ENCODE data around the gene PKN3. TPM values are rescaled to one million over a fixed set of nuclear protein-coding genes. Genes with fewer than 3 reads are reported as not detected.
A peak's percentile ranks its signal among the peaks of the same experiment; 100 is the strongest.

PKN3 gene
- total and polyA plus RNA-seq, 9 of the 15 experiments (the other 6 are each of a cell fraction or from before 2014, with no cell fraction given): 0.82 to 49.2 (median 19.7) TPM

DNA sequence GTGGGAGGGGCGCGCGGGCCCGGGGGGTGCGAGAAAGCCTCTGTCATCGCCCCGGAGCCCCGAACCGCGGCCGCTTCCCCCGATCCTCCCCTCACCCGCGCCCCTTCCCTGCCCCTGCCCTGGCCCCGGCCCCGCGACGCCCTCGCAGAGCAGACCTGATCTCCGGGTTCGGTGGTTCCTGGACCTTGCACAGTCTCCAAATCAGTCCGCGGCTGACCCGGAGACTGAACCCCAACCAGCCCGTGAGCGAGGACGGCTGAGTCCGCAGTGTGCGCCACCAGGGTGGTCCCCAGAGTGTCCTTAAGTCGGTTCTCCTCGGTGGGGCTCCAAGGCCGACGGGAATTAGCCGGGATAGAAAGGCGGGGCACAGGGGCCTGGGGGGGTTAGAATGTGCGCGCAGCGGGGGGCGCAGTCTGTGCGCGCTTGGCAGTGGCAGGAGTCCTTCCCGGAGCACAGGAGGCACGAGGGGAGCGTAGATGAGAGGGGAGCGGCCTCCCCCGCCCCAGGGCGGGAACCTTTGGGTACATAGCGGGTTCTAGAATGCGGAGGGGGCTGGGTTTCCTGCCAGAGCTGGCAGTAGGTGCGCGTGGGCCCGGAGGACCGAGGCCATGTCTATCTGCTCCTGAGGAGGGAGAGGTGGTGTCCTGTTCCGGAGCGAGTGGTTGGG, 779 bp downstream of the PKN3 start:
- H2AFZ ChIP-seq (ENCODE audit: low read depth, low read length): peak overlapping the region; percentile 93
- under 1% methylated on average over 22 of the region's 55 CpGs for WGBS (ENCODE audit: insufficient coverage, low coverage, missing lambda C conversion rate)
- ChIA-PET CTCF (ENCODE audit: low intra/inter-chr PET ratio) (interaction anchor here (0.8 kb wide), 1 partner anchor 227 kb away, joined by 3 read pairs; no protein-coding TSS in a partner anchor), POLR2A (interaction anchor here (0.5 to 2.3 kb wide), 3 partner anchors 9 to 332 kb away, joined by 3 to 9 read pairs (median 3); no protein-coding TSS in a partner anchor)
- DNase-seq (ENCODE audit: extremely low read depth in 1 of 4, low spot score in 3 of 4): peak; percentile 68 to 83 (median 76)
- H3K9me3 ChIP-seq (replicated peaks; ENCODE audit: control insufficient read depth, insufficient read depth, low read depth, low read length): no peaks in the 10 kb centered on the region
- no peak for FAIRE-seq
- in situ Hi-C loops (cut with MboI): no loop called here
- peak overlapping the region; percentile 82 for H3K4me2 ChIP-seq (ENCODE audit: insufficient read depth, low read length)
- BruUV-seq (replicated peaks): no TSS peak
- no peaks in the 10 kb centered on the region for H4K20me1 ChIP-seq (replicated peaks; ENCODE audit: control insufficient read depth, insufficient read depth, low read length)
- H3K9me1 ChIP-seq (ENCODE audit: control insufficient read depth, insufficient read depth, low read length): no peaks in the 10 kb centered on the region
- H3K4me1 ChIP-seq (replicated peaks in 1 of 2; ENCODE audit: control insufficient read depth in 2 of 2, insufficient read depth in 2 of 2, low read length in 2 of 2): peaks cover 9 to 43% of the 10 kb centered on the region in 2 experiments
- H3K9ac ChIP-seq (ENCODE audit: insufficient read depth in 1 of 2, low read depth in 2 of 2, low read length in 2 of 2): peak overlapping the region; percentile 87 to 96
- peak; percentile 47 for ATAC-seq
- intact Hi-C loops (cut with micrococcal nuclease): loop anchor here (5.0 kb wide), 1 partner anchor 56 kb away; no protein-coding TSS in a partner anchor
- H3K27ac ChIP-seq (ENCODE audit: extremely low read depth, low read depth, low read length): peak overlapping the region; percentile 71
- H3K36me3 ChIP-seq (ENCODE audit: control insufficient read depth, insufficient read depth, low read length): peaks cover 41% of the 10 kb centered on the region; the same call in 2 of the 3 replicates
- no peaks in the 10 kb centered on the region for H3K27me3 ChIP-seq (ENCODE audit: control insufficient read depth in 2 of 2, insufficient read depth in 2 of 2, low read length in 2 of 2)
- peaks cover 24% of the 10 kb centered on the region for H3K79me2 ChIP-seq (ENCODE audit: control insufficient read depth, insufficient read depth, low read length)
- H3K4me3 ChIP-seq: peak overlapping the region; percentile 69
- peak; percentile 41 to 46; a peak in 3 of 4 replicates for TF ChIP-seq NRF1 (conservative IDR thresholded peaks at IDR 0.05 in 1 of 2, IDR thresholded peaks at IDR 0.05 in 1 of 2)
- peak; percentile 44 for TF ChIP-seq SAP30 (IDR thresholded peaks at IDR 0.05; ENCODE audit: borderline replicate concordance, insufficient read depth, low read depth, low read length, poor library complexity, severe bottlenecking)
- TF ChIP-seq L3MBTL2 (IDR thresholded peaks at IDR 0.05): peak; percentile 48
- no peak for TF ChIP-seq SMARCA5 (IDR thresholded peaks at IDR 0.05)
- TF ChIP-seq FOSL1 (tag; conservative IDR thresholded peaks at IDR 0.05): no peak
- peak in 1 of 3 experiments; percentile 10 for TF ChIP-seq YY1 (IDR thresholded peaks at IDR 0.05; ENCODE audit: borderline replicate concordance in 1 of 3, control insufficient read depth in 1 of 3, extremely low read depth in 1 of 3, insufficient read depth in 3 of 3, insufficient read length in 1 of 3, insufficient replicate concordance in 2 of 3, low read depth in 1 of 3, low read length in 2 of 3)
- TF ChIP-seq, protein P1, sequence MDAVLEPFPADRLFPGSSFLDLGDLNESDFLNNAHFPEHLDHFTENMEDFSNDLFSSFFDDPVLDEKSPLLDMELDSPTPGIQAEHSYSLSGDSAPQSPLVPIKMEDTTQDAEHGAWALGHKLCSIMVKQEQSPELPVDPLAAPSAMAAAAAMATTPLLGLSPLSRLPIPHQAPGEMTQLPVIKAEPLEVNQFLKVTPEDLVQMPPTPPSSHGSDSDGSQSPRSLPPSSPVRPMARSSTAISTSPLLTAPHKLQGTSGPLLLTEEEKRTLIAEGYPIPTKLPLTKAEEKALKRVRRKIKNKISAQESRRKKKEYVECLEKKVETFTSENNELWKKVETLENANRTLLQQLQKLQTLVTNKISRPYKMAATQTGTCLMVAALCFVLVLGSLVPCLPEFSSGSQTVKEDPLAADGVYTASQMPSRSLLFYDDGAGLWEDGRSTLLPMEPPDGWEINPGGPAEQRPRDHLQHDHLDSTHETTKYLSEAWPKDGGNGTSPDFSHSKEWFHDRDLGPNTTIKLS (IDR thresholded peaks at IDR 0.05; ENCODE audit: borderline replicate concordance, low read depth): peak; percentile 65; the same call in 1 of the 2 replicates
- peak; percentile 31; the same call in 1 of the 2 replicates for TF ChIP-seq SUPT5H (IDR thresholded peaks at IDR 0.05)
- no peak for TF ChIP-seq ZC3H4 (CRISPR knock-in tag; IDR thresholded peaks at IDR 0.05; ENCODE audit: borderline replicate concordance)
- TF ChIP-seq, protein P2, sequence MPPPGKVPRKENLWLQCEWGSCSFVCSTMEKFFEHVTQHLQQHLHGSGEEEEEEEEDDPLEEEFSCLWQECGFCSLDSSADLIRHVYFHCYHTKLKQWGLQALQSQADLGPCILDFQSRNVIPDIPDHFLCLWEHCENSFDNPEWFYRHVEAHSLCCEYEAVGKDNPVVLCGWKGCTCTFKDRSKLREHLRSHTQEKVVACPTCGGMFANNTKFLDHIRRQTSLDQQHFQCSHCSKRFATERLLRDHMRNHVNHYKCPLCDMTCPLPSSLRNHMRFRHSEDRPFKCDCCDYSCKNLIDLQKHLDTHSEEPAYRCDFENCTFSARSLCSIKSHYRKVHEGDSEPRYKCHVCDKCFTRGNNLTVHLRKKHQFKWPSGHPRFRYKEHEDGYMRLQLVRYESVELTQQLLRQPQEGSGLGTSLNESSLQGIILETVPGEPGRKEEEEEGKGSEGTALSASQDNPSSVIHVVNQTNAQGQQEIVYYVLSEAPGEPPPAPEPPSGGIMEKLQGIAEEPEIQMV (tag; conservative IDR thresholded peaks at IDR 0.05; ENCODE audit: low read depth): peak; percentile 97
- TF ChIP-seq HDAC6 (IDR thresholded peaks at IDR 0.05; ENCODE audit: low read depth, low read length): no peak
- no peak for TF ChIP-seq TAF1 (IDR thresholded peaks at IDR 0.05; ENCODE audit: control insufficient read depth, extremely low read depth, insufficient read depth, low read length, severe bottlenecking)
- TF ChIP-seq, protein P3, sequence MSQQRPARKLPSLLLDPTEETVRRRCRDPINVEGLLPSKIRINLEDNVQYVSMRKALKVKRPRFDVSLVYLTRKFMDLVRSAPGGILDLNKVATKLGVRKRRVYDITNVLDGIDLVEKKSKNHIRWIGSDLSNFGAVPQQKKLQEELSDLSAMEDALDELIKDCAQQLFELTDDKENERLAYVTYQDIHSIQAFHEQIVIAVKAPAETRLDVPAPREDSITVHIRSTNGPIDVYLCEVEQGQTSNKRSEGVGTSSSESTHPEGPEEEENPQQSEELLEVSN (IDR thresholded peaks at IDR 0.05; ENCODE audit: borderline replicate concordance in 1 of 2, extremely low read depth in 1 of 2, insufficient read depth in 1 of 2, insufficient read length in 1 of 2, low read depth in 1 of 2, low read length in 1 of 2, poor library complexity in 1 of 2, severe bottlenecking in 1 of 2): peak in 1 of 2 experiments; percentile 53
- no peak for TF ChIP-seq ILF3 (IDR thresholded peaks at IDR 0.05; ENCODE audit: borderline replicate concordance)
- no peak for TF ChIP-seq ZEB2 (IDR thresholded peaks at IDR 0.05)
- no peak for TF ChIP-seq ZBTB8A (IDR thresholded peaks at IDR 0.05; ENCODE audit: partially characterized antibody)

All from K562 (cell line).